Measurements from ENCODE around the gene NGF. TPM values are rescaled to one million over a fixed set of nuclear protein-coding genes. Genes with fewer than 3 reads are reported as not detected.

The NGF gene
- total RNA-seq, 1 donor from 2014 or later, result 12.9 TPM

DNA sequence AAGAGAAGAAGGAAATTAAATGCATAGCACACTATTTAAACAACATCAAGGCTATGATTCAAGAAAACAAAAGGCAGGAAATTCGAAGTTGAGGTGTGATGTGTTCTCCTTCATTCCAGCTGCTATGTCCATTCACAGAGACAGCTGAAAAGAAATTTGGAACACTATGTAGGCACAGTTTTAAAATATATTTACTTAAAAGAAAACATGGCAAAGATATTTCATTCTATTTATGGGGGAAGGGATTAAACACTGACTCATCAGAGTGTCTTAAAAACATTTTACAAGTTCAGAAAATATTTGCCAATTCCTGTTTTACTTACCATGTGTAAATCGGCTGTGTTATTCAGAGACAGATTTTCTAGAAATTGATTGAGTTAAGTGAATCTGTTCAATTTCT, 39.4 kb upstream of the NGF start:
- Histone ChIP-seq H3K9ac (ENCODE audit: low read length) (no peak overlapping the region), H2AFZ (ENCODE audit: low read depth, low read length) (no peak overlapping the region), H3K9me3 (ENCODE audit: insufficient read depth, low read depth, low read length) (no peaks in the 10 kb centered on the region), H3K36me3 (ENCODE audit: insufficient read depth, low read length) (no peaks in the 10 kb centered on the region), H3K4me3 (ENCODE audit: insufficient read depth, low read depth, low read length) (no peak overlapping the region), H3K27me3 (ENCODE audit: insufficient read depth, low read length) (no peaks in the 10 kb centered on the region), H3K4me2 (ENCODE audit: low read length) (peak overlapping the region; percentile 42), H3K79me2 (ENCODE audit: insufficient read depth, low read length) (no peaks in the 10 kb centered on the region), H3K27ac (ENCODE audit: low read depth, low read length) (no peak overlapping the region), H4K20me1 (ENCODE audit: insufficient read depth, low read length) (no peaks in the 10 kb centered on the region), H3K4me1 (ENCODE audit: insufficient read depth, low read length) (peaks cover 4% of the 10 kb centered on the region)
- Mint-ChIP-seq H3K4me1 (ENCODE audit: low read depth, unreplicated experiment) (peaks cover 2% of the 10 kb centered on the region), H3K27me3 (ENCODE audit: low read depth, unreplicated experiment) (peaks cover 2% of the 10 kb centered on the region), H3K27ac (ENCODE audit: unreplicated experiment) (no peak overlapping the region), H3K36me3 (ENCODE audit: low read depth, unreplicated experiment) (no peaks in the 10 kb centered on the region), H3K9me3 (ENCODE audit: unreplicated experiment) (no peaks in the 10 kb centered on the region), H3K4me3 (ENCODE audit: unreplicated experiment) (no peak overlapping the region)
- peak; percentile 14 for DNase-seq (ENCODE audit: low read depth)
- no peak for FAIRE-seq
- no peak for TF ChIP-seq CTCF (IDR thresholded peaks at IDR 0.05; ENCODE audit: insufficient read depth, low read depth, low read length)
- TF ChIP-seq EZH2 (IDR thresholded peaks at IDR 0.05; ENCODE audit: insufficient read depth, low read length), result no peak

- no peaks in the 10 kb centered on the region for H3K9me3 ChIP-seq (ENCODE audit: insufficient read depth, low read depth, low read length)
- no peak overlapping the region for H3K27ac Mint-ChIP-seq (ENCODE audit: unreplicated experiment)
- no peaks in the 10 kb centered on the region for H3K27me3 ChIP-seq (ENCODE audit: insufficient read depth, low read length)
- no peaks in the 10 kb centered on the region for H4K20me1 ChIP-seq (ENCODE audit: insufficient read depth, low read length)
- no peaks in the 10 kb centered on the region for H3K9me3 Mint-ChIP-seq (ENCODE audit: unreplicated experiment)
- no peak overlapping the region for H2AFZ ChIP-seq (ENCODE audit: low read depth, low read length)
- H3K4me3 Mint-ChIP-seq (ENCODE audit: unreplicated experiment), result no peak overlapping the region
- no peak overlapping the region for H3K4me3 ChIP-seq (ENCODE audit: insufficient read depth, low read depth, low read length)
- no peak overlapping the region for H3K27ac ChIP-seq (ENCODE audit: low read depth, low read length)
- H3K36me3 ChIP-seq (ENCODE audit: insufficient read depth, low read length), result no peaks in the 10 kb centered on the region
- TF ChIP-seq EZH2 (IDR thresholded peaks at IDR 0.05; ENCODE audit: insufficient read depth, low read length) (no peak), CTCF (IDR thresholded peaks at IDR 0.05; ENCODE audit: insufficient read depth, low read depth, low read length) (no peak)
- H3K79me2 ChIP-seq (ENCODE audit: insufficient read depth, low read length), result no peaks in the 10 kb centered on the region
- no peaks in the 10 kb centered on the region for H3K36me3 Mint-ChIP-seq (ENCODE audit: low read depth, unreplicated experiment)
- H3K4me2 ChIP-seq (ENCODE audit: low read length), result no peak overlapping the region
- H3K4me1 ChIP-seq (ENCODE audit: insufficient read depth, low read length), result peaks cover 4% of the 10 kb centered on the region
- no peak for DNase-seq (ENCODE audit: low read depth)
- peaks cover 2% of the 10 kb centered on the region for H3K4me1 Mint-ChIP-seq (ENCODE audit: low read depth, unreplicated experiment)
- H3K27me3 Mint-ChIP-seq (ENCODE audit: low read depth, unreplicated experiment), result peaks cover 2% of the 10 kb centered on the region
- H3K9ac ChIP-seq (ENCODE audit: low read length), result no peak overlapping the region
- no peak for FAIRE-seq
These were observed 36.5 kb upstream of the NGF start for GRCh38 chr1:115374598-115374997.

DNA sequence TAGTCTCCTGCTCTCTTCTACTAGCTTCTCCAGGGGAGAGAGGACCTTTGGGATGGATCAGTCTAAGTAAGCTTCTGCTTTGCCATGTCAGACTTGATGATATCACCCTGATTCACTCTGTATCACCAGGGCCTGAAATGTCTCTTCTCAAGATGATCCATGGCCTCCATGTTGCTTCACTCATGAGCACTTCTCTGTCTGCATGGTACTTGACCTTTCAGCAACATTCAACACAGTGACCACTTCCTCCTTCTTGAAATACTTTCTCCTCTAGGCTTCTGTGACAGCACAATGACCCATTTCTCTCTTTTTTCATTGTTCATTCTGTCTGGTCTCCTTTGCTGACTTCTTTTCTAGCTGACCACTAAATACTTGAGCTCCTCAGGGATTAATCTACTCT, 35.3 kb upstream of the NGF start:
- TF ChIP-seq EZH2 (IDR thresholded peaks at IDR 0.05; ENCODE audit: insufficient read depth, low read length) (no peak), CTCF (IDR thresholded peaks at IDR 0.05; ENCODE audit: insufficient read depth, low read depth, low read length) (no peak)
- Mint-ChIP-seq H3K36me3 (ENCODE audit: low read depth, unreplicated experiment) (no peaks in the 10 kb centered on the region), H3K9me3 (ENCODE audit: unreplicated experiment) (no peaks in the 10 kb centered on the region), H3K4me1 (ENCODE audit: low read depth, unreplicated experiment) (peaks cover 2% of the 10 kb centered on the region), H3K27me3 (ENCODE audit: low read depth, unreplicated experiment) (peaks cover 3% of the 10 kb centered on the region), H3K4me3 (ENCODE audit: unreplicated experiment) (no peak overlapping the region), H3K27ac (ENCODE audit: unreplicated experiment) (no peak overlapping the region)
- Histone ChIP-seq H3K4me1 (ENCODE audit: insufficient read depth, low read length) (peaks cover 4% of the 10 kb centered on the region), H3K79me2 (ENCODE audit: insufficient read depth, low read length) (no peaks in the 10 kb centered on the region), H3K9me3 (ENCODE audit: insufficient read depth, low read depth, low read length) (no peaks in the 10 kb centered on the region), H3K36me3 (ENCODE audit: insufficient read depth, low read length) (no peaks in the 10 kb centered on the region), H3K9ac (ENCODE audit: low read length) (no peak overlapping the region), H3K27me3 (ENCODE audit: insufficient read depth, low read length) (no peaks in the 10 kb centered on the region), H4K20me1 (ENCODE audit: insufficient read depth, low read length) (no peaks in the 10 kb centered on the region), H3K4me2 (ENCODE audit: low read length) (peak overlapping the region; percentile 32), H3K4me3 (ENCODE audit: insufficient read depth, low read depth, low read length) (no peak overlapping the region), H2AFZ (ENCODE audit: low read depth, low read length) (no peak overlapping the region), H3K27ac (ENCODE audit: low read depth, low read length) (no peak overlapping the region)
- DNase-seq (ENCODE audit: low read depth), result peak; percentile 92
- FAIRE-seq, result peak; percentile 99
